KBM-7 (cell line): Measurements from ENCODE around the gene SLC6A16.
A peak's percentile ranks its signal among the peaks of the same experiment; 100 is the strongest.
"Not testable (repeated sequence)": the region's sequence is repeated elsewhere in the genome, so short reads cannot be mapped to it uniquely, and the experiment has no call there.

Source experiments
- DNase-seq: peaks from one replicate; pipeline ENCODE4 v3.0.0-alpha.2; 2015
- in situ Hi-C: fragments of 300-500 bp; cut with MboI; formaldehyde crosslinking; loops from 2 replicates; pipeline ENCODE4 v1.14.3; 2020; ENCODE audit warnings: low sequenced_read_pairs, low pct_unique_long_range_greater_than_20kb, mixed read lengths

The SLC6A16 gene

GRCh38 chr19:49324801-49325576, at the start of gene SLC6A16:
SLC6A16 (minus strand) TSS chr19:49325191; CDS start chr19:49311347, 13,844 bp downstream.
- no peak for DNase-seq
- in situ Hi-C loops: no loop called here

DNA sequence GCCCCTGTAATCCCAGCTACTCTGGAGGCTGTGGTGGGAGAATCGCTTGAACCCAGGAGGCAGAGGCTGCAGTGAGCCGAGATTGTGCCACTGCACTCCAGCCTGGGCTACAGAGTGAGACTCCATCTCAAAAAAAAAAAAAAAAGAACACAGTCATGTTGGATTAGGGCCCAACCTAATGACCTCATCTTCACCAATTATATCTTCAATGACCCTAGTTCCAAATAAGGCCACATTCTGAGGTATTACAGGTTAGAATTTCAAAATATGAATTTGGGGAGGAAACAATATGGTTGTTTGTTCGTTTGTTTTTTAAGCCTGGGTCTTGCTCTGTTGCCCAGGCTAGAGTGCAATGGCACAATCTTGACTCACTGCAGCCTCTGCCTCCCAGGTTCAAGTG, 48.2 kb upstream of the SLC6A16 start:
- in situ Hi-C loops: not testable (repeated sequence)

GRCh38 chr19:49371184-49371583, 46.2 kb upstream of the SLC6A16 start:
- no peak for DNase-seq
- in situ Hi-C loops: no loop called here

More for the DNA sequence above, 48.2 kb upstream of the SLC6A16 start:
- not testable (repeated sequence) for DNase-seq

DNA sequence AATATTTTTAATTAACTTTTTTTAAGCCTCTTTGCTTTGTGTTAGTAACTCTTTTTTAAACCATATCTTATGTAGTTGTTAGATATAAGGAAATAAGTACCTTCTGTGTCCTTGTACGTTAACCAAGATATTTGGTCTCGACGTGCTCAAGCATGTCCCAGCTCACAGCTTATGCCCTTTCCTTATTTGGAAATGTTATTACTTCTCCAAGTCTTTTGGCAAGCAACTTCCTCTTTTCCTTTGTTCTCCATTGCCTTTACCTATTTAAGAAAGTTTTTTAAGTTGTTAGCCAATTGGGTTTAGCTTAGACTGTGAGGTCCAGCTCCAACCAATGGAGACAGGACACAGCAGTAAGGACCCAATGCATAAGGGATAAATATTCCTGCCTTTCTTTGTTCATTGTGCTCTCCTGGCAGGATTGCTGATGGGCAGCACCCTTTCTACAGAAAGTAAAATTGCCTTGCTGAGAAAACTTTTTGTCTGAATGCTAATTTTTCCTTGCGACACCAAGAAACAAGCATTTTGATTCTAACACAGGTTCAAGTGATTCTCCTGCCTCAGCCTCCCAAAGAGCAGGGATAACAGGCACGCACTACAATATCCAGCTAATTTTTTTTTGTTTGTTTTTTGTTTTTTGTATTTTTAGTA, 43.8 kb upstream of the SLC6A16 start:
- DNase-seq: peak; percentile 85
- in situ Hi-C loops: no loop called here

DNA sequence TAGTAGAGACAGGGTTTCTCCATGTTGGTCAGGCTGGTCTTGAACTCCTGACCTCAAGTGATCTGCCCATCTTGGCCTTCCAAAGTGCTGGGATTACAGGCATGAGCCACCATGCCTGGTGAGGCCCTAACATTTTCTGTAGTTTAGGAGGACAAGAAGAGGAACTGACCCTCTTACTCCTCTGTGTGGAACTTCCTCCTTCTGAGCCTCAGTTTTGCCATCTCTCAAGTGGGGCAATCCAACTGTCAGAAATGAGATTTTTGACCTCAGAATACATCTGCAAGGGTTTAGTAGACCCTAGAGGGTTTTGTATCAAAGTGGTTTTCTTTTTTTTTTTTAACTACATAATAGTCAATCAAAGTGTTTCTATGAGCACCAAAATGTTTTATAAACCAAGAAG, 41.1 kb upstream of the SLC6A16 start:
- in situ Hi-C loops: no loop called here
- DNase-seq: no peak

DNA sequence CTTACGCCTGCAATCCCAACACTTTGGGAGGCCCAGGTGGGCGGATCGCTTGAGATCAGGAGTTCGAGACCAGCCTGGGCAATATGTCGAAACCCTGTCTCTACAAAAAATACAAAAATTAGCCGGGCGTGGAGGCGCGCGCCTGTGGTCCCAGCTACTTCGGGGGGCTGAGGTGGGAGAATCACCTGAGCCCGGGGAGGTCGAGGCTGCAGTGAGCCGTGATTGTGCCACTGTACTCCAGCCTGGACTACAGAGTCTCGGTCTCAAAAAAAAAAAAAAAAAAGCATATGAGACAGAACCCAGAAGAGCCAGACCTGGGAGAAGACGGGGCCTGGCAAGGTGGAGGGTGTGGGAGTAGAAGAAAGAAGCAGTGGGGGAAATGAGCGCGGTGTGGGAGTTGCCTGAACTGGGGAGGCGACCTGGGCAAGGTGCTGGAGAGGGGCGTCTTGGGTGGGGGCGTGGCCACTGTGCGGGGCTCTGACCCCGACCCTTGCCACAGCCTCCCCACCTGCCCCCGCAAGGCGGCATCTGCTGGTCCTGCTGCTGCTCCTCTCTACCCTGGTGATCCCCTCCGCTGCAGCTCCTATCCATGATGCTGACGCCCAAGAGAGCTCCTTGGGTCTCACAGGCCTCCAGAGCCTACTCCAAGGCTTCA, 39.2 kb upstream of the SLC6A16 start:
- no peak for DNase-seq
- in situ Hi-C loops: no loop called here

- in situ Hi-C loops: no loop called here
- DNase-seq: peak; percentile 87
Measured at GRCh38 chr19:49363268-49364082, 38.5 kb upstream of the SLC6A16 start, which contains the start of gene DKKL1. DKKL1 (plus strand) TSS chr19:49363877; CDS start chr19:49363999, 122 bp downstream.

GRCh38 chr19:49362929-49363267, 37.9 kb upstream of the SLC6A16 start:
- DNase-seq: peak; percentile 18
- in situ Hi-C loops: no loop called here

- no peak for DNase-seq
- in situ Hi-C loops: no loop called here
Measured at GRCh38 chr19:49362048-49362928, 37.3 kb upstream of the SLC6A16 start, which contains the start of gene TEAD2. TEAD2 (minus strand) TSS chr19:49362416; CDS start chr19:49360075, 2,341 bp downstream.

GRCh38 chr19:49361438-49362047, 36.6 kb upstream of the SLC6A16 start:
- in situ Hi-C loops: no loop called here
- no peak for DNase-seq

GRCh38 chr19:49359851-49360820, 35.1 kb upstream of the SLC6A16 start:
- no peak for DNase-seq
- in situ Hi-C loops: no loop called here

GRCh38 chr19:49357186-49357585, 32.2 kb upstream of the SLC6A16 start:
- DNase-seq: no peak
- in situ Hi-C loops: no loop called here

DNA sequence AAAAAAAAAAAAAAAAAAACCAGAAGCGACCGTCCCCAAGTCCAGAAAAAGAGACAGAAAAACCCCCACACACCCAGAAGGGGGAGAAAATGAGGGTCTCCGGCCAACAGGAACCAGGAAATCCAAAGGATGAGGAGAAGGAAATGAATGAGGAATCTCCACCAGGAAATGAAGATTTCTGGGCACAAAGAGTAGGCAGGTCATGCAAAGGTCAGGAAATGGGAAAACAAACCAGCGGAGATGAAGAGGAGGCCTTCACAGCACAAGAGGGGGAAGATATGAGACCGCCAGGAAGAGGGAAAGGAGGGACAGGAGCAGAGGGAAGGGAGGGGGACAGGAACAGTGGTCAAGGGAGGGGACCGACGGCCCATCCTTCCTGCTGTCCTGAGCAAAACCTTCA, 31.4 kb upstream of the SLC6A16 start:
- DNase-seq: no peak
- in situ Hi-C loops: no loop called here

- in situ Hi-C loops: no loop called here
- DNase-seq: no peak
Measured at GRCh38 chr19:49355909-49356353, 30.9 kb upstream of the SLC6A16 start.

- no peak for DNase-seq
- in situ Hi-C loops: no loop called here
Measured at GRCh38 chr19:49349567-49349966, 24.6 kb upstream of the SLC6A16 start.

DNA sequence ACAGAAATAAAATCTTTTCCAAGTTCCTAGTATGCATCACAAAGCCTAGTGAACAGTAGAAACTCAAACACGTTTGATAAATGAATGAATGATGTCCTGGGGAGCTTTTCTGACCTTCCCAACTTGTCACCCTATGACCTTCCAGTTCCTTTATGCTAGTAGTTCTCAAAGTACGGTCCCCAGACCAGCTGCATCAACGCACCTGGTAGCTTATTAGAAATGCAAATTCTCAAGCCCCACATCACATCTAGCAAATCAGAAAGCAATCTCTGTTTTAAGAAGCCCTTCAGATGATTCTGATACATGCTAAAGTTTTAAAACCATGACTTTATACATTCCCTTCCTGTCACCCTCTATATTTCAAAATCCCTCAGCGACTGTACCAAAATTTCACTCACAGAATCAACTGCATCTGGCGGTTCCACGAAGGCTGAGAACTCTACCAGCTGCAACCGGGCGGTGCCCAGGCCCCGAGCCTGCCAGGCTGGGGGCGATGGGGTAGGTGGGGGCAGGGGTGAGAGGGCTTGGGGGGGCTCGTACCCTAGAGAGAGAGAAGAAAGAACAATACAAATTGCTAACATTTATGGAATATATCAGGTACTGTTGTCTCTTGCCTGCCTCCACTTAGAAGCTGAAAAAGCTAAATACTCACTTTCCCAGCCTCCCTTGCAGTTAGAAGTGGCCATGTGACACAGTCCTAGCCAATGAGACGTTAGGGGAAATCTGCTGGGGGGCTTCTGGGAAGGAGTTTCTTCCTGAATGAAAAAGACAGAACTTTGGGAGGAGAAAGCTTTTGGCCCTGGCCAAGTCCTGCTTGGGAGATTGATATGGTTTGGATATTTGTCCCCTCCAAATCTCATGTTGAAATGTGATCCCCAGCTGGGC, 23.6 kb upstream of the SLC6A16 start:
- in situ Hi-C loops: no loop called here

More for the DNA sequence above, 23.6 kb upstream of the SLC6A16 start:
- no peak for DNase-seq
